Ishikawa (cell line): Measurements from ENCODE around the gene SLC52A1.

Experiments
- CREB1 ChIP-seq: IDR thresholded peaks from 2 replicates; pipeline ENCODE4 v1.6.1; 2012; ENCODE audit warnings: low read depth
- EP300 ChIP-seq: IDR thresholded peaks from 2 replicates; pipeline ENCODE4 v1.6.1; 2012; ENCODE audit warnings: borderline replicate concordance
- TAF1 ChIP-seq: IDR thresholded peaks from 2 replicates; pipeline ENCODE4 v1.6.1; 2012; ENCODE audit warnings: low read depth, mild to moderate bottlenecking
- TCF12 ChIP-seq: IDR thresholded peaks from 2 replicates; pipeline ENCODE4 v1.6.1; 2012; ENCODE audit warnings: low read depth
- YY1 ChIP-seq: IDR thresholded peaks from 2 replicates; pipeline ENCODE4 v1.6.1; 2012; ENCODE audit warnings: low read depth
- ZBTB7A ChIP-seq: IDR thresholded peaks from 2 replicates; pipeline ENCODE4 v1.6.1; 2012; ENCODE audit warnings: low read depth
- TF ChIP-seq, protein P1 (sequence below): IDR thresholded peaks from 2 replicates; pipeline ENCODE4 v1.6.1; 2012
- TF ChIP-seq, protein P2 (sequence below): IDR thresholded peaks from 2 replicates; pipeline ENCODE4 v1.6.1; 2012
- TF ChIP-seq, protein P3 (sequence below): IDR thresholded peaks from 2 replicates; pipeline ENCODE4 v1.6.1; 2012; ENCODE audit warnings: low read depth, mild to moderate bottlenecking

DNA sequence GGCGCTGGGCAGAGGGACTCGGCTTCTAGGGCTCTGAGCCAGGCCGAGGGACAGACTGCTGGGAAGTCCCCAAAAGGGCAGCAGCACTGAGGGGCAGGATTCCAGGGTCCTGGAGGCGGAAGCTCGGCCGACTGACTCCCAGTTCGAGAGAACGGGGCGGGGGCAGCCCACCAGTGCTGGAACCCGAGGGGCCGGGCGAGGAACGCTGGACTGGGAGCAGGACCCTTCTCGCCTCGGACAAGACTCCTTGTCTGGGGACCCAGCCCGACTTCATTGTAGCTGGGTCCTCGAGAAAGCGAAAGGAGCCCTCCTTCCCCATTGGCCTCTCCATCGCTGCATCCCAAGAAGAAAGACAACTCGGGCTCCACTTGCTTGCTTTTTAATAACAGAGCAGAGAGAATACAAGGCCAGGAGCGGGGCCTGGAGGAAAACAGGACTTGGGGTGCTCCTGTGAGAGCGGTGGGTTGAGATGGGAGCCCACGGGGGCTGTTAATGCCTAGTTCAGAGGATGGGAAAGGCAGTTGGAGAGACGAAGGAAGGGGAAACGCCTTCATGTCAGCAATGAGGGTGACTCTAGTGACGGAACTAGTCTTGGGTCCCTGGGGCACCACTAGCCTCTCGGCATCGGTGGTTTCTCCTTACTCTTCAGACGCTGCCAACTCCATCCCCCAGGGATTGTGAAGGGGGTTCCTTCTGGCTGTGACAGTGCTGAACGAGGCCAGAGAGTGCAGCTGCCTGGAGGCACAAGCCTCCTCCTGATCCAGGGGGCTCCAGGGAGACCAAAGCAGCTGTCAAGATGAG lies 47.3 kb downstream of the SLC52A1 start:
- TF ChIP-seq EP300 (no peak), TAF1 (no peak), YY1 (no peak), ZBTB7A (no peak), TCF12 (no peak), CREB1 (no peak)
- TF ChIP-seq, protein P1, sequence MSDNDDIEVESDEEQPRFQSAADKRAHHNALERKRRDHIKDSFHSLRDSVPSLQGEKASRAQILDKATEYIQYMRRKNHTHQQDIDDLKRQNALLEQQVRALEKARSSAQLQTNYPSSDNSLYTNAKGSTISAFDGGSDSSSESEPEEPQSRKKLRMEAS = no peak
- TF ChIP-seq, protein P2, sequence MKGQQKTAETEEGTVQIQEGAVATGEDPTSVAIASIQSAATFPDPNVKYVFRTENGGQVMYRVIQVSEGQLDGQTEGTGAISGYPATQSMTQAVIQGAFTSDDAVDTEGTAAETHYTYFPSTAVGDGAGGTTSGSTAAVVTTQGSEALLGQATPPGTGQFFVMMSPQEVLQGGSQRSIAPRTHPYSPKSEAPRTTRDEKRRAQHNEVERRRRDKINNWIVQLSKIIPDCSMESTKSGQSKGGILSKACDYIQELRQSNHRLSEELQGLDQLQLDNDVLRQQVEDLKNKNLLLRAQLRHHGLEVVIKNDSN = no peak
- TF ChIP-seq, protein P3, sequence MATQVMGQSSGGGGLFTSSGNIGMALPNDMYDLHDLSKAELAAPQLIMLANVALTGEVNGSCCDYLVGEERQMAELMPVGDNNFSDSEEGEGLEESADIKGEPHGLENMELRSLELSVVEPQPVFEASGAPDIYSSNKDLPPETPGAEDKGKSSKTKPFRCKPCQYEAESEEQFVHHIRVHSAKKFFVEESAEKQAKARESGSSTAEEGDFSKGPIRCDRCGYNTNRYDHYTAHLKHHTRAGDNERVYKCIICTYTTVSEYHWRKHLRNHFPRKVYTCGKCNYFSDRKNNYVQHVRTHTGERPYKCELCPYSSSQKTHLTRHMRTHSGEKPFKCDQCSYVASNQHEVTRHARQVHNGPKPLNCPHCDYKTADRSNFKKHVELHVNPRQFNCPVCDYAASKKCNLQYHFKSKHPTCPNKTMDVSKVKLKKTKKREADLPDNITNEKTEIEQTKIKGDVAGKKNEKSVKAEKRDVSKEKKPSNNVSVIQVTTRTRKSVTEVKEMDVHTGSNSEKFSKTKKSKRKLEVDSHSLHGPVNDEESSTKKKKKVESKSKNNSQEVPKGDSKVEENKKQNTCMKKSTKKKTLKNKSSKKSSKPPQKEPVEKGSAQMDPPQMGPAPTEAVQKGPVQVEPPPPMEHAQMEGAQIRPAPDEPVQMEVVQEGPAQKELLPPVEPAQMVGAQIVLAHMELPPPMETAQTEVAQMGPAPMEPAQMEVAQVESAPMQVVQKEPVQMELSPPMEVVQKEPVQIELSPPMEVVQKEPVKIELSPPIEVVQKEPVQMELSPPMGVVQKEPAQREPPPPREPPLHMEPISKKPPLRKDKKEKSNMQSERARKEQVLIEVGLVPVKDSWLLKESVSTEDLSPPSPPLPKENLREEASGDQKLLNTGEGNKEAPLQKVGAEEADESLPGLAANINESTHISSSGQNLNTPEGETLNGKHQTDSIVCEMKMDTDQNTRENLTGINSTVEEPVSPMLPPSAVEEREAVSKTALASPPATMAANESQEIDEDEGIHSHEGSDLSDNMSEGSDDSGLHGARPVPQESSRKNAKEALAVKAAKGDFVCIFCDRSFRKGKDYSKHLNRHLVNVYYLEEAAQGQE = no peak
